Measurements from ENCODE around the gene RNF144B.

RNF144B gene

GRCh38 chr6:18368277-18369105, 18.7 kb upstream of the RNF144B start:
- no peak for DNase-seq (ENCODE audit: low spot score)
- H3K27me3 ChIP-seq (ENCODE audit: control insufficient read depth in 3 of 3, insufficient read depth in 3 of 3, low read depth in 1 of 3, low read length in 3 of 3), result no peaks in the 10 kb centered on the region
- WGBS, 2 donors (ENCODE audit: extremely low coverage in 2 of 2, insufficient read length in 2 of 2, insufficient replicate concordance in 1 of 2), result no CpG with 5 or more reads among the region's 25 CpGs

GRCh38 chr6:18371010-18371409, 16.1 kb upstream of the RNF144B start:
- H3K4me1 ChIP-seq (ENCODE audit: control insufficient read depth in 2 of 2, insufficient read depth in 1 of 2, low read depth in 1 of 2, low read length in 2 of 2), result no peaks in the 10 kb centered on the region
- H3K18ac ChIP-seq (ENCODE audit: low read length), result no peak overlapping the region
- H4K8ac ChIP-seq (ENCODE audit: low read depth, low read length), result no peak overlapping the region
- no peak overlapping the region for H3K9ac ChIP-seq (ENCODE audit: low read depth, low read length, poor library complexity)
- no peak overlapping the region for H2BK12ac ChIP-seq (ENCODE audit: low read length)
- no peak overlapping the region for H2BK120ac ChIP-seq (ENCODE audit: low read depth, low read length)
- H3K27ac ChIP-seq (replicated peaks; ENCODE audit: low read length), result no peak overlapping the region
- no peaks in the 10 kb centered on the region for H3K79me1 ChIP-seq (ENCODE audit: low read depth, low read length)
- H3K4me3 ChIP-seq (ENCODE audit: low read length in 2 of 2), result no peak overlapping the region
- H2BK15ac ChIP-seq (ENCODE audit: low read length), result no peak overlapping the region
- no peak for DNase-seq (ENCODE audit: low spot score)
- no peak overlapping the region for H2AFZ ChIP-seq (ENCODE audit: low read length)
- H3K14ac ChIP-seq (ENCODE audit: low read length), result no peak overlapping the region
- WGBS, 2 donors (ENCODE audit: extremely low coverage in 2 of 2, insufficient read length in 2 of 2, insufficient replicate concordance in 1 of 2), result no CpG with 5 or more reads among the region's 5 CpGs
- H3K9me3 ChIP-seq (replicated peaks in 1 of 2; ENCODE audit: control insufficient read depth in 2 of 2, insufficient read depth in 1 of 2, low read depth in 1 of 2, low read length in 2 of 2), result peaks cover 0 to 4% of the 10 kb centered on the region in 2 donors
- H3K23ac ChIP-seq (ENCODE audit: low read depth, low read length, poor library complexity), result no peak overlapping the region
- no peak overlapping the region for H2BK5ac ChIP-seq (ENCODE audit: low read length)
- no peak overlapping the region for H4K91ac ChIP-seq (ENCODE audit: low read depth, low read length, poor library complexity)
- no peak overlapping the region for H3K4me2 ChIP-seq (ENCODE audit: insufficient read depth, low read length, poor library complexity, severe bottlenecking)
- no peaks in the 10 kb centered on the region for H3K27me3 ChIP-seq (ENCODE audit: control insufficient read depth in 3 of 3, insufficient read depth in 3 of 3, low read depth in 1 of 3, low read length in 3 of 3)
- no peak overlapping the region for H2AK5ac ChIP-seq (ENCODE audit: low read depth, low read length)
- no peaks in the 10 kb centered on the region for H3K36me3 ChIP-seq (replicated peaks in 1 of 2; ENCODE audit: control insufficient read depth in 2 of 2, insufficient read depth in 2 of 2, low read length in 2 of 2)
- no peak overlapping the region for H3K4ac ChIP-seq (ENCODE audit: low read length)

More at GRCh38 chr6:18368277-18369105, 18.7 kb upstream of the RNF144B start:
- no peak overlapping the region for H3K14ac ChIP-seq (ENCODE audit: low read length)
- no peaks in the 10 kb centered on the region for H3K79me1 ChIP-seq (ENCODE audit: low read depth, low read length)
- no peak overlapping the region for H2AK5ac ChIP-seq (ENCODE audit: low read depth, low read length)
- no peak overlapping the region for H2BK15ac ChIP-seq (ENCODE audit: low read length)
- no peak overlapping the region for H3K4me3 ChIP-seq (ENCODE audit: low read length in 2 of 2)
- H2BK12ac ChIP-seq (ENCODE audit: low read length), result no peak overlapping the region
- H2BK5ac ChIP-seq (ENCODE audit: low read length), result no peak overlapping the region
- H4K91ac ChIP-seq (ENCODE audit: low read depth, low read length, poor library complexity), result no peak overlapping the region
- H3K9ac ChIP-seq (ENCODE audit: low read depth, low read length, poor library complexity), result no peak overlapping the region
- no peaks in the 10 kb centered on the region for H3K36me3 ChIP-seq (replicated peaks in 1 of 2; ENCODE audit: control insufficient read depth in 2 of 2, insufficient read depth in 2 of 2, low read length in 2 of 2)
- H2BK120ac ChIP-seq (ENCODE audit: low read depth, low read length), result peak overlapping the region; percentile 66
- H4K8ac ChIP-seq (ENCODE audit: low read depth, low read length), result no peak overlapping the region
- peak overlapping the region; percentile 67 for H3K23ac ChIP-seq (ENCODE audit: low read depth, low read length, poor library complexity)
- H3K27ac ChIP-seq (replicated peaks; ENCODE audit: low read length), result no peak overlapping the region
- no peak overlapping the region for H3K4me2 ChIP-seq (ENCODE audit: insufficient read depth, low read length, poor library complexity, severe bottlenecking)
- no peak overlapping the region for H2AFZ ChIP-seq (ENCODE audit: low read length)
- peaks cover 0 to 13% of the 10 kb centered on the region in 2 donors for H3K9me3 ChIP-seq (replicated peaks in 1 of 2; ENCODE audit: control insufficient read depth in 2 of 2, insufficient read depth in 1 of 2, low read depth in 1 of 2, low read length in 2 of 2)
- H3K18ac ChIP-seq (ENCODE audit: low read length), result peak overlapping the region; percentile 69
- H3K4ac ChIP-seq (ENCODE audit: low read length), result no peak overlapping the region
- peaks cover 0 to 8% of the 10 kb centered on the region in 2 donors for H3K4me1 ChIP-seq (ENCODE audit: control insufficient read depth in 2 of 2, insufficient read depth in 1 of 2, low read depth in 1 of 2, low read length in 2 of 2)

- Histone ChIP-seq H3K27ac (replicated peaks; ENCODE audit: low read length) (no peak overlapping the region), H3K79me1 (ENCODE audit: low read depth, low read length) (no peaks in the 10 kb centered on the region), H2BK15ac (ENCODE audit: low read length) (no peak overlapping the region), H3K9me3 (replicated peaks in 1 of 2; ENCODE audit: control insufficient read depth in 2 of 2, insufficient read depth in 1 of 2, low read depth in 1 of 2, low read length in 2 of 2) (peaks cover 0 to 3% of the 10 kb centered on the region in 2 donors), H2BK5ac (ENCODE audit: low read length) (no peak overlapping the region), H3K4ac (ENCODE audit: low read length) (no peak overlapping the region), H4K8ac (ENCODE audit: low read depth, low read length) (no peak overlapping the region), H3K18ac (ENCODE audit: low read length) (no peak overlapping the region), H3K4me1 (ENCODE audit: control insufficient read depth in 2 of 2, insufficient read depth in 1 of 2, low read depth in 1 of 2, low read length in 2 of 2) (no peaks in the 10 kb centered on the region), H3K27me3 (ENCODE audit: control insufficient read depth in 3 of 3, insufficient read depth in 3 of 3, low read depth in 1 of 3, low read length in 3 of 3) (no peaks in the 10 kb centered on the region), H3K23ac (ENCODE audit: low read depth, low read length, poor library complexity) (no peak overlapping the region), H3K4me2 (ENCODE audit: insufficient read depth, low read length, poor library complexity, severe bottlenecking) (no peak overlapping the region), H3K9ac (ENCODE audit: low read depth, low read length, poor library complexity) (no peak overlapping the region), H4K91ac (ENCODE audit: low read depth, low read length, poor library complexity) (no peak overlapping the region), H3K4me3 (ENCODE audit: low read length in 2 of 2) (no peak overlapping the region), H3K36me3 (replicated peaks in 1 of 2; ENCODE audit: control insufficient read depth in 2 of 2, insufficient read depth in 2 of 2, low read length in 2 of 2) (no peaks in the 10 kb centered on the region), H2BK120ac (ENCODE audit: low read depth, low read length) (no peak overlapping the region), H2BK12ac (ENCODE audit: low read length) (no peak overlapping the region), H3K14ac (ENCODE audit: low read length) (no peak overlapping the region), H2AK5ac (ENCODE audit: low read depth, low read length) (no peak overlapping the region), H2AFZ (ENCODE audit: low read length) (no peak overlapping the region)
- DNase-seq (ENCODE audit: low spot score), result no peak
- WGBS, 2 donors (ENCODE audit: extremely low coverage in 2 of 2, insufficient read length in 2 of 2, insufficient replicate concordance in 1 of 2), result no CpG with 5 or more reads among the region's 2 CpGs
Measured at GRCh38 chr6:18371656-18372055, 15.5 kb upstream of the RNF144B start.

- Histone ChIP-seq H3K27ac (replicated peaks; ENCODE audit: low read length) (no peak overlapping the region), H2BK5ac (ENCODE audit: low read length) (no peak overlapping the region), H3K27me3 (ENCODE audit: control insufficient read depth in 3 of 3, insufficient read depth in 3 of 3, low read depth in 1 of 3, low read length in 3 of 3) (peaks cover 0 to 5% (median 0%) of the 10 kb centered on the region in 3 experiments), H4K91ac (ENCODE audit: low read depth, low read length, poor library complexity) (no peak overlapping the region), H2AK5ac (ENCODE audit: low read depth, low read length) (no peak overlapping the region), H2BK120ac (ENCODE audit: low read depth, low read length) (no peak overlapping the region), H3K23ac (ENCODE audit: low read depth, low read length, poor library complexity) (no peak overlapping the region), H4K8ac (ENCODE audit: low read depth, low read length) (no peak overlapping the region), H2AFZ (ENCODE audit: low read length) (no peak overlapping the region), H2BK15ac (ENCODE audit: low read length) (no peak overlapping the region), H3K18ac (ENCODE audit: low read length) (no peak overlapping the region), H3K4me1 (ENCODE audit: control insufficient read depth in 2 of 2, insufficient read depth in 1 of 2, low read depth in 1 of 2, low read length in 2 of 2) (no peaks in the 10 kb centered on the region), H3K14ac (ENCODE audit: low read length) (no peak overlapping the region), H3K4me3 (ENCODE audit: low read length in 2 of 2) (no peak overlapping the region), H3K9ac (ENCODE audit: low read depth, low read length, poor library complexity) (no peak overlapping the region), H3K4ac (ENCODE audit: low read length) (no peak overlapping the region), H3K36me3 (replicated peaks in 1 of 2; ENCODE audit: control insufficient read depth in 2 of 2, insufficient read depth in 2 of 2, low read length in 2 of 2) (no peaks in the 10 kb centered on the region), H3K9me3 (replicated peaks in 1 of 2; ENCODE audit: control insufficient read depth in 2 of 2, insufficient read depth in 1 of 2, low read depth in 1 of 2, low read length in 2 of 2) (no peaks in the 10 kb centered on the region), H3K79me1 (ENCODE audit: low read depth, low read length) (no peaks in the 10 kb centered on the region), H3K4me2 (ENCODE audit: insufficient read depth, low read length, poor library complexity, severe bottlenecking) (no peak overlapping the region), H2BK12ac (ENCODE audit: low read length) (no peak overlapping the region)
- no peak for DNase-seq (ENCODE audit: low spot score)
- no CpG with 5 or more reads among the region's 4 CpGs for WGBS, 2 donors (ENCODE audit: extremely low coverage in 2 of 2, insufficient read length in 2 of 2, insufficient replicate concordance in 1 of 2)
Measured at GRCh38 chr6:18380158-18380836, 6.9 kb upstream of the RNF144B start.

All from neuronal stem cell (in vitro differentiated cells).